Measurements from ENCODE around the gene SOX12.

Gene SOX12

GRCh38 chr20:290084-290831 lies 35.1 kb upstream of the SOX12 start, which contains the start of gene C20orf96:
TSS of gene C20orf96 (minus strand) at chr20:290750. CDS start at chr20:290610, 140 bp downstream.
- TF ChIP-seq POLR2A (IDR thresholded peaks at IDR 0.05; ENCODE audit: low read depth, low read length) (no peak), TAF1 (IDR thresholded peaks at IDR 0.05; ENCODE audit: borderline replicate concordance, low read depth, low read length) (no peak), POLR2AphosphoS5 (IDR thresholded peaks at IDR 0.05; ENCODE audit: low read depth, low read length) (no peak)

GRCh38 chr20:294602-295001 lies 30.8 kb upstream of the SOX12 start:
- no peak for DNase-seq (ENCODE audit: insufficient read length)
- TF ChIP-seq POLR2AphosphoS5 (IDR thresholded peaks at IDR 0.05; ENCODE audit: low read depth, low read length) (no peak), TAF1 (IDR thresholded peaks at IDR 0.05; ENCODE audit: borderline replicate concordance, low read depth, low read length) (no peak), POLR2A (IDR thresholded peaks at IDR 0.05; ENCODE audit: low read depth, low read length) (no peak)
- FAIRE-seq = no peak

More at GRCh38 chr20:290084-290831, 35.1 kb upstream of the SOX12 start, which contains the start of gene C20orf96:
- peak; percentile 90 for DNase-seq (ENCODE audit: insufficient read length)
- peak; percentile 98 for FAIRE-seq

- TF ChIP-seq TAF1 (IDR thresholded peaks at IDR 0.05; ENCODE audit: borderline replicate concordance, low read depth, low read length) (no peak), POLR2A (IDR thresholded peaks at IDR 0.05; ENCODE audit: low read depth, low read length) (no peak), POLR2AphosphoS5 (IDR thresholded peaks at IDR 0.05; ENCODE audit: low read depth, low read length) (no peak)
- DNase-seq (ENCODE audit: insufficient read length) (no peak), FAIRE-seq (no peak)
Observed at GRCh38 chr20:295804-296203, 29.5 kb upstream of the SOX12 start.

DNA sequence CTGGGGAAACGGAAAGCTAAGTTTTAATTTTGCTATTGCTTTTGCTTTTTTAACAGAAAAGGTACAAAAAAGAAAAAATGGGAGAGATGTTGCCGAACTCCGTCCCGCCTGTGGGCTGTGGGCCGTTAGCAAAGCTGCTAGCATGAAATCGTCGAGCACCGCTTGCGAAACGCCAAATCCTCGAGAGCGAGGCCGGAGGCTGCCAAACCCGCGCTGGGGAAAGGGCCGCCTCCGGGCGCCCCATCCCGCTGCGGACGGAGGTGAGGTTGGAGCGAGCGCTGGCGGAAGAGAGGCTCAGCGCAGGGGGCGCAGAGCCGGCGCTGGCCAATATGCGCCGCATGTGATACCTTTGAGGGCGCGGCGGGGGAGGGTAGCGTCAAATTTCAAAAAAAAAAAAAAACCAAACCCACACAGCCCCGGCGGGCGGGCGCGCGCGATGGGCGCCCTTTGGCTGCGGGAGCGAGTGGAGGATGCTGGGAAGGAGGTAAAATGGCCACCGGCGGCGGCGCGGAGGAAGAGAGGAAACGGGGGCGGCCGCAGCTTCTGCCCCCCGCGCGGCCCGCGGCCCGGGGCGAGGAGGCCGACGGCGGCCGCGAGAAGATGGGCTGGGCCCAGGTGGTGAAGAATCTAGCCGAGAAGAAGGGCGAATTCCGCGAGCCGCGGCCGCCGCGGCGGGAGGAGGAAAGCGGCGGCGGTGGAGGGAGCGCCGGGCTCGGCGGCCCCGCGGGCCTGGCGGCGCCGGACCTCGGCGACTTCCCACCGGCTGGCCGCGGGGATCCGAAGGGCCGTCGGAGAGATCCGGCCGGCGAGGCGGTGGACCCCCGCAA lies 28.0 kb upstream of the SOX12 start, which contains the start of gene ZCCHC3:
Gene ZCCHC3, plus strand, starts transcription at position 473 of the 827 bp plus-strand sequence. Its CDS starts 17 bp downstream, at position 490.
- peak; percentile 85 for DNase-seq (ENCODE audit: insufficient read length)
- FAIRE-seq = peak; percentile 81
- peak; percentile 84 for TF ChIP-seq POLR2A (IDR thresholded peaks at IDR 0.05; ENCODE audit: low read depth, low read length)
- TF ChIP-seq TAF1 (IDR thresholded peaks at IDR 0.05; ENCODE audit: borderline replicate concordance, low read depth, low read length) = peak; percentile 93
- peak; percentile 37; the same call in 1 of the 2 replicates for TF ChIP-seq POLR2AphosphoS5 (IDR thresholded peaks at IDR 0.05; ENCODE audit: low read depth, low read length)

DNA sequence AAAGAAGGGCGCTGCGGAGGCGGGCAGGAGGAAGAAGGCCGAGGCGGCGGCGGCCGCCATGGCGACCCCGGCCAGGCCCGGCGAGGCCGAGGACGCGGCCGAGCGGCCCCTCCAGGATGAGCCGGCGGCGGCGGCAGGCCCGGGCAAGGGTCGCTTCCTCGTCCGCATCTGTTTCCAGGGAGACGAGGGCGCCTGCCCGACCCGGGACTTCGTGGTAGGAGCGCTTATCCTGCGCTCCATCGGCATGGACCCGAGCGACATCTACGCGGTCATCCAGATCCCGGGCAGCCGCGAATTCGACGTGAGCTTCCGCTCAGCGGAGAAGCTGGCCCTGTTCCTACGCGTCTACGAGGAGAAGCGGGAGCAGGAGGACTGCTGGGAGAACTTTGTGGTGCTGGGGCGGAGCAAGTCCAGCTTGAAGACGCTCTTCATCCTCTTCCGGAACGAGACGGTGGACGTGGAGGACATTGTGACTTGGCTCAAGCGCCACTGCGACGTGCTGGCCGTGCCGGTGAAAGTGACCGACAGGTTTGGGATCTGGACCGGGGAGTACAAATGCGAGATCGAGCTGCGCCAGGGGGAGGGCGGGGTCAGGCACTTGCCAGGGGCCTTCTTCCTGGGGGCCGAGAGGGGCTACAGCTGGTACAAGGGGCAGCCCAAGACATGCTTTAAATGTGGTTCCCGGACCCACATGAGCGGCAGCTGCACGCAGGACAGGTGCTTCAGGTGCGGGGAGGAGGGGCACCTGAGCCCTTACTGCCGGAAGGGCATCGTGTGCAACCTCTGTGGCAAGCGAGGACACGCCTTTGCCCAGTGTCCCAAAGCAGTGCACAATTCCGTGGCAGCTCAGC lies 27.2 kb upstream of the SOX12 start:
- TF ChIP-seq POLR2A (IDR thresholded peaks at IDR 0.05; ENCODE audit: low read depth, low read length) (peak; percentile 61), TAF1 (IDR thresholded peaks at IDR 0.05; ENCODE audit: borderline replicate concordance, low read depth, low read length) (0 out of 2 replicates have a peak, but pooled peaks have one; percentile 50), POLR2AphosphoS5 (IDR thresholded peaks at IDR 0.05; ENCODE audit: low read depth, low read length) (peak; percentile 61)
- FAIRE-seq (peak; percentile 89), DNase-seq (ENCODE audit: insufficient read length) (no peak)

GRCh38 chr20:298776-299391 lies 26.5 kb upstream of the SOX12 start:
- FAIRE-seq (no peak), DNase-seq (ENCODE audit: insufficient read length) (no peak)
- TF ChIP-seq TAF1 (IDR thresholded peaks at IDR 0.05; ENCODE audit: borderline replicate concordance, low read depth, low read length) = no peak
- TF ChIP-seq POLR2AphosphoS5 (IDR thresholded peaks at IDR 0.05; ENCODE audit: low read depth, low read length) = no peak
- TF ChIP-seq POLR2A (IDR thresholded peaks at IDR 0.05; ENCODE audit: low read depth, low read length) = no peak

- FAIRE-seq (no peak), DNase-seq (ENCODE audit: insufficient read length) (no peak)
- TF ChIP-seq TAF1 (IDR thresholded peaks at IDR 0.05; ENCODE audit: borderline replicate concordance, low read depth, low read length) = no peak
- TF ChIP-seq POLR2AphosphoS5 (IDR thresholded peaks at IDR 0.05; ENCODE audit: low read depth, low read length) = no peak
- 0 out of 2 replicates have a peak, but pooled peaks have one; percentile 11 for TF ChIP-seq POLR2A (IDR thresholded peaks at IDR 0.05; ENCODE audit: low read depth, low read length)
Observed at GRCh38 chr20:300345-300990, 24.9 kb upstream of the SOX12 start.

- TF ChIP-seq POLR2AphosphoS5 (IDR thresholded peaks at IDR 0.05; ENCODE audit: low read depth, low read length) (no peak), TAF1 (IDR thresholded peaks at IDR 0.05; ENCODE audit: borderline replicate concordance, low read depth, low read length) (no peak), POLR2A (IDR thresholded peaks at IDR 0.05; ENCODE audit: low read depth, low read length) (no peak)
- FAIRE-seq (no peak), DNase-seq (ENCODE audit: insufficient read length) (no peak)
Observed at GRCh38 chr20:301886-302848, 23.2 kb upstream of the SOX12 start.

GRCh38 chr20:305745-306144 lies 19.6 kb upstream of the SOX12 start:
- FAIRE-seq = no peak
- no peak for TF ChIP-seq POLR2AphosphoS5 (IDR thresholded peaks at IDR 0.05; ENCODE audit: low read depth, low read length)
- no peak for DNase-seq (ENCODE audit: insufficient read length)
